ENCODE results near the gene FBXW8.

Gene FBXW8

DNA sequence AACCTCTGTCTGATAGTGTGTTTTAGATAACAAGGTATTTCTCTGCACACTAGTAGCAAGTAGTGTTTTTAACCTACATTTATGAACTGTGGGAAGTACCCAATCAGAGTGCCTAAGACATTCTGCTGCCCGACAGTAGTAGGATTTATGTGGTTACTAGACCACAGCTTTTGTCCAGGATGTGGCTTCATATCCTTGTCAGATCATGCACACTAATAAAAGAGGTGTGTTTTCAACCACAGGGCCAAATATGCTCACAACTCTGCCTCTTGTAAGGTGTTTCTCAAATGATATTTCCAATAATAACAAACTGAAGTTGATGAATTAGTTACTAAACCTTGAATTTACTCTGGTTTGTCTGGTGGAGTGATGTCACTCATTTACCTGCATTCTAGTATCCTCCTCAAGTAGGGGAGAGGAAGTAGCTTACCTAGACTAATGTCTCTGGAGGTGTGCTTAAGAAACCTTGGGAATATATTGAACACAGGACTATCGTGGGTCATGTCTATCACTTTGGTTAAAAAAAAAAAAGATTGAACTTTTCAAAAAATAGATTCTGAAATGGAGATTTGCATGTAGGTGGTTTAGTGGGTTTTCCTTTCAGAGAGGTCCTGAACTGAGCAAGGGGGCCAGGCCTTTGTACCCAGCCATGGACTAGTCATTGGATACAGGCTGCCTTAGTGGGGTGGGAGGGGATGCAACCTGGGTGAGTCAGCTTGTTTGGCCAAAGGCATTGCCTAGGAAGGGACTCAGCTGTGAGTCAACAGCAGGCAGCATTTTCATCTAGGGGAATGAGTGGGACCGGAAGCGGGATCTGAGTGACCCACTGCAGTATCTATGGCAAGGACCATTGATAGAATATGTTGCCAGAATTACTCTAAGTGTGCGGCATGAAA is 14.1 kb downstream of the FBXW8 start:
- peak in 1 of 2 donors; percentile 36 for DNase-seq (ENCODE audit: low read depth in 2 of 2)

- DNase-seq (ENCODE audit: low read depth in 2 of 2), result no peak
These were observed 15.8 kb downstream of the FBXW8 start for GRCh38 chr12:116926283-116927243.

DNA sequence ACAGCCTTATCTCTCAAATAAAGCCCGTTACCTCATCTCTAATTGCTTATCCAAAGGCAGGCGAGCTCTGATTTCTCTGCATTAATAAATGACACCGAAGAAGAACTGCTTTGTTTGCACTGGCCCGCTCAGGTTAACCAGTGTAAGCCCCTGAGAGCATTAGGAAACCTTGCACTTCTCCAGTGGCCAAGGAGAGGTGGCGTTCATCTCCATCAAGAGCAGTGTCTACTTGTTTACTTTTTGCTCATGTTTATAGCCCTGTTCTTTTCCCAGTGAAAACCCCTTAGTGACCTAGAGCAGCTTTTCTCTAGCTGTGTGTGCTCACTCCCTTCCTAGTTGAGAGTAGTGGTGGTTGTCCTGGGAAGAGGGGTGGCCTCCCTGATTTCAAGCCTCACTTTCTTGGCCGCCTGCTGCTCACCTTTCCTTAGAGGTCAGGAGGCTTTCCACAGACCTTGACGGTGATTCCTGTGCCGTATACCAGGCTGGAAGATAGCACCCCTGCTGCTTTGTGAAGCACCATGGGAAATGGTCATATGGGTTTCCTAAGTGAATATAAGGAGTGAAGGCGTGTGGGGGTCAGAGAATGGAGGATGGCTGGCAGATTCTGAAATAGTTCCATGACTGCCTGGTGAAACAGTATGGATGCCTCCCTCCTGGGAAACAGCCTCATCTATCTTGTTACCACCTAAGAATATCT is 16.6 kb downstream of the FBXW8 start:
- no peak for DNase-seq (ENCODE audit: low read depth in 2 of 2)

DNA sequence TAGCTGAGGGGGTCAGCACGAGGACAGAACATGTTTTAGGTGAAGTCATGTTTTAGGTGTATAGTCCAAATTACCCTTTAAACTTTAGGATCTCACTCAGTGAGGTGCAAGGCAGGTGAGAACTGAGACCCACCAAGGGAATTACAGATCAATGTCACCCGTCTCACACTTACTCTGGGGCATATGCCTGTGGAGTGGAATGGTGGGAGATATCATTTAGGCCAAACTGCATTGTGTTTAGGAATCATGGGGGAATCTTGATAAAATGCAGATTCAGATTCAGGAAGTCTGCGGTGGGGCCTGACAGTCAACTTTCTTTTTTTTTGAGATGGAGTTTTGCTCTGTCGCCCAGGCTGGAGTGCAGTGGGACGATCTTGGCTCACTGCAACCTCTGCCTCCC is 17.8 kb downstream of the FBXW8 start:
- no peak for DNase-seq (ENCODE audit: low read depth in 2 of 2)

GRCh38 chr12:116929885-116930284 is 19.1 kb downstream of the FBXW8 start:
- DNase-seq (ENCODE audit: low read depth in 2 of 2), result no peak

GRCh38 chr12:116931665-116932064 is 20.9 kb downstream of the FBXW8 start:
- DNase-seq (ENCODE audit: low read depth in 2 of 2), result no peak

- DNase-seq (ENCODE audit: low read depth in 2 of 2), result no peak
These were observed 22.3 kb downstream of the FBXW8 start for GRCh38 chr12:116933091-116933490.

GRCh38 chr12:116933512-116934246 is 22.9 kb downstream of the FBXW8 start:
- DNase-seq (ENCODE audit: low read depth in 2 of 2), result no peak

- no peak for DNase-seq (ENCODE audit: low read depth in 2 of 2)
These were observed 24.4 kb downstream of the FBXW8 start for GRCh38 chr12:116934908-116935705.

DNA sequence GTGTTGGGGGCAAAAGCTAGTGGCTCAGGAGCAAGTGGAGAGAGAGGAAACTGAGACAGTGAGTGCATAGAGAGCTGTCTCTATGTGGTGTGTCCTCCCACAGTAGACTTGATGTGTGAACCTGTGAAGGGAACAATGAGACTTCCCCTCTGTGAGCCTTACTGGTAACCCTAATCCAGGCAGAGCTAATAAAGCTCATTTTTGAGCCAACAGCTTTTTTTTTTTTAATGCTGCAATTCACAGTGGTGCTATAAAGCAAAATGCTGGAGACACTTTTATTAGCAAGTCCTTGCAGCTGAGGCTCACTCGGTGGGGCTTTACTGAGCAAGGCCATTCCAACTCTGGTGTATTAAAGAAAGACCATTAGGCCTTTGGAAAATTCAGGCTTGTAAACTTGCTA is 26.9 kb downstream of the FBXW8 start:
- no peak for DNase-seq (ENCODE audit: low read depth in 2 of 2)

DNA sequence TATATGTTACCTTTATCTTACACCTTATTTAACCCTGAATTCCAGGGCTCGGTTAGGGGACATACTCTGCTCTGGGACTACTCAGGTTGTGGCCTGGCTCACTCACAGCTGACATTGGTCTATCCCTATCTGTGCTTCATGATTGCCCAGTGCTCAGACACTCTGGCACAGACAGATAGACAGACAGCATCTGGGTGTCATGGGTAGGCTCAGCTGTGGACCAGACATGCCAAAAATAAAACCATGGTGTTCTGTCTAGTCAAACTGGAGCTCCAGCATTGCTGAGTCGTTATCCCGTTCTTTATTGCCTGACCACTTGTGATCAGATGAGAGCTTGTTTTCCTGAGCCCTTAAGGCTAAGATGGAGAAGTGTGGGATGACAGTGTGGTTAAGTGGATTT is 29.0 kb downstream of the FBXW8 start:
- DNase-seq (ENCODE audit: low read depth in 2 of 2), result no peak

- DNase-seq (ENCODE audit: low read depth in 2 of 2), result no peak
These were observed 30.4 kb downstream of the FBXW8 start for GRCh38 chr12:116941188-116941587.

GRCh38 chr12:116943419-116944372 is 32.9 kb downstream of the FBXW8 start:
- DNase-seq (ENCODE audit: low read depth in 2 of 2), result no peak

DNA sequence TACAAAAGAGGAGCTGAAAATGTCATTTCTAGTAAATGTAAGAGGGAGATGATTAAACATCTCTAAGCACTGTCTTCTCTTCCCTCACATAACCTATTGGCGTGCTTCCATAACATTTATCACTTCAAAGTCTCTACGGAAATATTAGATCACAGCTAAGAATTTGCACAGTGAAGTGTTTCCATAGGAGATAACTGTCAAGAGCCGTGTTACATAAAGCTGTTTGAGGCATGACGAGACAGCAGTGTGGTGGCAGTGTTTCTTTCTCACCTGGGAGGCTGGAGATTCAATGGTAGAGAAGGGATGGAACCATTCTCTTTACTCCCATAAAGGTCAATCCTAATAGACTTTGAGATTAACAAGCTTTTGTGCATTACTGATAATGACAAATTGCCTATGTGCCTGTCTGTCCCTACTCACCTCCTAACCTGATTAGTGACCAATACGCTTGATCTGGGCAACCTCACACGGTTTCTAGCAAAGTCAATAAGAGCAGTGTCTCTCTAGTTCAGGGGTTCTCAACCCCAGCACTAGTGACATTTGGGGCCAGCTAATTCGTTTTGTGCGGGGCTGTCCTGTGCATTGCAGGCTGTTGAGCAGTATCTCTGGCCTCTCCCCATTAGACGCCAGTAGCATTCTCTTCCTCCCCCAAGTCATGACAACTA is 35.3 kb downstream of the FBXW8 start:
- no peak for DNase-seq (ENCODE audit: low read depth in 2 of 2)

- no peak for DNase-seq (ENCODE audit: low read depth in 2 of 2)
These were observed 37.5 kb downstream of the FBXW8 start for GRCh38 chr12:116948298-116948697.

- DNase-seq (ENCODE audit: low read depth in 2 of 2), result no peak
These were observed 40.0 kb downstream of the FBXW8 start for GRCh38 chr12:116950628-116951325.

DNA sequence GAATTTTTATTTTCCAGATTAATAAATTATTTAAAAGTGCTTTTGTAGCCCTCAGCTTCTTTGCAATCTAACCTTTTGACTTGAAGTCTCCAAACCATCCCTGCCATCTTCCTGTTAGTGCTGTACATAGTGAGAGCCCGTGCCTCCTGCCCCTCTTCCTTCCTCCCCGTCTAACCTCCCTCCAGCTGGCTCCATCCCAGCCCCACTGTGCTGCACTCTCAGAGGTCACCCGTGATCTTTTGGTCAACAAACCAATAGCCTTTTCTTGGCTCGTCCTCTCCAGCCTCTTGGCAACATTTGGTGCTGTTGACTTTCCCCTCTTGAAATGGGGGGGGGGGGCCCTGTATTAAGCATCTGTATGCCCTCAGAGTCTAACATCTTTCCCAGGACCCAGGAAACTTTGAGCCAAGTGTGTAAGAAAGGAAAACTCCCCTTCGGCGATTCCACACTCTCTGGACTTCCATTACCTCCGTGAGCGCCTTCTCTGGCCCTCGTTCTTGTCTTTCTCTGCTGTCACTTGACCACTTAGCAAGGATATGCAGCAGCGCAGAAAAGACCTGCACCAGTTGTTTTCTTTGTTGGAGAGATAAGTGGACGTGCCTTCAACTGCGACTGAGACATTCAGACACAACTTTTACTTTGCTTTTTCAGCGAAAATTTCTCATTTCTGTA is 44.1 kb downstream of the FBXW8 start:
- DNase-seq (ENCODE audit: low read depth in 2 of 2), result no peak

Measured in stimulated activated CD8-positive, alpha-beta memory T cell treated with anti-CD3 and anti-CD28 coated beads, Interleukin-7, amount 100 ng/mL, for 4 hours (primary cell).